HG03575 (cell line): Measurements from ENCODE around the gene MYO1D.
"Not testable (repeated sequence)": the region's sequence is repeated elsewhere in the genome, so short reads cannot be mapped to it uniquely, and the experiment has no call there.

Source experiments
- ATAC-seq: cut with Tn5 transposase; IDR thresholded peaks from one replicate; pipeline ENCODE4 v1.9.1; 2021; ENCODE audit not compliant: unreplicated experiment, insufficient number of reproducible peaks, low FRiP score; ENCODE audit errors: extremely low read depth

The MYO1D gene

GRCh38 chr17:32756696-32757095, 120.2 kb downstream of the MYO1D start:
- ATAC-seq = no peak

GRCh38 chr17:32755045-32755805, 121.7 kb downstream of the MYO1D start:
- ATAC-seq = no peak

- no peak for ATAC-seq
These were observed 124.0 kb downstream of the MYO1D start for GRCh38 chr17:32752934-32753333.

GRCh38 chr17:32747856-32748255, 129.1 kb downstream of the MYO1D start:
- no peak for ATAC-seq

- no peak for ATAC-seq
These were observed 130.2 kb downstream of the MYO1D start for GRCh38 chr17:32746698-32747097.

GRCh38 chr17:32746280-32746679, 130.6 kb downstream of the MYO1D start:
- no peak for ATAC-seq

GRCh38 chr17:32742681-32743538, 134.0 kb downstream of the MYO1D start:
- no peak for ATAC-seq

GRCh38 chr17:32741381-32741780, 135.5 kb downstream of the MYO1D start:
- no peak for ATAC-seq

GRCh38 chr17:32739722-32740121, 137.2 kb downstream of the MYO1D start:
- no peak for ATAC-seq

- ATAC-seq = not testable (repeated sequence)
These were observed 137.8 kb downstream of the MYO1D start for GRCh38 chr17:32739151-32739550.

- no peak for ATAC-seq
These were observed 143.5 kb downstream of the MYO1D start for GRCh38 chr17:32733401-32733800.

GRCh38 chr17:32732900-32733299, 144.0 kb downstream of the MYO1D start:
- no peak for ATAC-seq

- no peak for ATAC-seq
These were observed 144.7 kb downstream of the MYO1D start for GRCh38 chr17:32732296-32732642.

- ATAC-seq = no peak
These were observed 145.2 kb downstream of the MYO1D start for GRCh38 chr17:32731556-32732295.

- no peak for ATAC-seq
These were observed 149.2 kb downstream of the MYO1D start for GRCh38 chr17:32727681-32728080.

- ATAC-seq = no peak
These were observed 151.2 kb downstream of the MYO1D start for GRCh38 chr17:32725697-32726096.

GRCh38 chr17:32723310-32723955, 153.5 kb downstream of the MYO1D start:
- ATAC-seq = no peak

GRCh38 chr17:32722733-32723132, 154.2 kb downstream of the MYO1D start:
- ATAC-seq = no peak

- no peak for ATAC-seq
These were observed 156.3 kb downstream of the MYO1D start for GRCh38 chr17:32720671-32721070.
